HG02885 (cell line): ENCODE measurements around the gene PSMB2.
A peak's percentile ranks its signal among the peaks of the same experiment; 100 is the strongest.
"Not testable (repeated sequence)": the region's sequence is repeated elsewhere in the genome, so short reads cannot be mapped to it uniquely, and the experiment has no call there.

Experiments
- ATAC-seq: cut with Tn5 transposase; IDR thresholded peaks from one replicate; pipeline ENCODE4 v1.9.1; 2021; ENCODE audit warnings: mild to moderate bottlenecking; ENCODE audit not compliant: unreplicated experiment, poor library complexity

Gene PSMB2

GRCh38 chr1:35641233-35641866 lies at the start of gene PSMB2:
PSMB2 (minus strand) TSS chr1:35641526; CDS start chr1:35641432, 94 bp downstream.
- peak; percentile 86 for ATAC-seq

DNA sequence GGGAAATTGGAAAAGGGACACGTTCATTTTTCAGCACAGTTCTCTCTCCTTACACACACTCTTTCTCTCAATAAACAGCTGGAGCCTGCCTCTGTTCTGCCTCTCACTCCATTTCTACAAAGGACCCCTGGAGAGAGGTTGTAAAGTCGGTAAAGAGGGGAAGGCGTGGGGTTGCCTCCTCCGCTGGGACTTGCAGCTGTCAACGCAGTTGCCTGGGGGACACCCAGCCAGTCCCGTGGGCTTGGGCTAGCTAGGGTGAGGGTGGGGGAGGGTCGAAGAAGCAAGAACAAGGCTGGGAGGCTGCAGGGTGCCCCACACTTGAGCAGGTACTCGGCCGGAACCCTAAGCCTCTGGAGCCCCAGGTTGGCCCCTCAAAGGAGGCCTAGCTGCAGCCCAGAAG lies 49.8 kb upstream of the PSMB2 start:
- no peak for ATAC-seq

GRCh38 chr1:35690103-35690502 lies 48.8 kb upstream of the PSMB2 start:
- not testable (repeated sequence) for ATAC-seq

DNA sequence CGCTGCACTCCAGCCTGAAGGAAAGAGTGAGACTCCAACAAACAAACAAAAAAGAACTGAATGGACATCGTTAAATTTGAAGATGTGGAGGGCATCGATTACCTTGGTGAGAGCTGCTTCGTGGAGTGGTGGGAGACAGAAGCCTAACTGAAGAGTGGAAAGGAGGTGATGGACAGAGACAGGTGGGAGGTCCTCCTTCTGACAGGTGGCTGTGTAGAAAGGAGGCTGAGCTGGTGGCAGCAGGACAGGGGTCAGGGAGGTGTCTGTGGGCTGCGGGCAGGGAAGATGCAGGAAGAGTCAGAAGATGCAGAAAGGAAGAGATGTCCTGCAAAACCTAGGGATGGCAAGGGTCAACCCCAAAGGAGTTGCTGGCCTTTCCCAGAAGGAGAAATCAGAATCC lies 46.8 kb upstream of the PSMB2 start:
- ATAC-seq = no peak

DNA sequence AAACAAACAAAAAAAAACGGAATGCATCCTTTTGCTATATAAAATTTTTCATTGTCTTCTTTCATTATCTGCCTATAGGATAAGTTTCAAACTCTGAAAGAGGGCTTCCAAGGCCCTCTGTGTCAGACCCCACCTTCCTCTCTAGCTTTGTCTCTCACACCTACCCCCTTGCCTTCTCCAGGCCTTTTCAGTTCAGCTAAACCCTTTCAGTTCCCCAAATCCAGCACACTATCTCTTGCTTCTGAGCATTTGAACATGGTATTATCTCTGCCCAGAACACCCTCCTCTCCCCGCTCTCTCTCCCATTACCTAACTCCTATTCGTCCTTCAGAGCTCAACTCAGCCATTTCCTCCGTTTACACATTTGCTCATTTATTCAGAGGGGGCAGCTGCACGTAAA lies 41.7 kb upstream of the PSMB2 start:
- no peak for ATAC-seq

DNA sequence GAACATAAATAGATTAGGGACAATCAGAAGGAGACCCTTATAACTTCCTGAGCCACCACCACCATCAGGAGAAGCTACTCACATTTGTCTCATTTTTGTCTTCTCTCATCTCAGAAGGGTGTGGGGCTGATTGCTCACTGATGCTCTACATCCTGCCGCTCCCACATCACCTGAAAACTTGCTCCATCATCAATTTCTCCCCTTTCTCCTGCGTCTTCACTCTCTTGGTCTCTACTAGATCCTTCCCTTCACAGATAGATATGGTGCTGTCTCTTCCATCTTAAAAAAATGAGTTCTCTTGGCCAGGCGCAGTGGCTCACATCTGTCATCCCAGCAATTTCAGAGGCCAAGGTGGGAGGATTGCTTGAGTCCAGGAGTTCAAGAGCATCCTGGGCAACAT lies 38.9 kb upstream of the PSMB2 start:
- no peak for ATAC-seq

- no peak for ATAC-seq
Measured at GRCh38 chr1:35675773-35676172, 34.4 kb upstream of the PSMB2 start.

DNA sequence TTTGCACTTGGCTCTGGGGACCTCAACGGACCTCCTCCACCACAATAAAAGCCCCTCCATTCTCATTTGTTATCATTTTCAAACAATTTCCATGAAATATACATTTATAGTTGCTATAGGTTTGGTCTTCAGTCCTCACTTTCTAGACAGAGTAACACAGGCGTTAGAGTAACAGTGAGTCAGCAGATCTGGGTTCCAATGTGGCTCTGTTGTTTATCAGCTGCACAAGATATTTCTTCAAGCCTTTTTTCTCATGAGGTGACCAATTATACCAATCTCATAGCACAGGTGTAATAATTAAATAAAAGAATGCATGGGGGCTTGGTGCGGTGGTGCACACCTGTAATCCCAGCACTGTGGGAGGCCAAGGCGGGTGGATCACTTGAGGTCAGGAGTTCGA lies 32.8 kb upstream of the PSMB2 start:
- ATAC-seq = no peak

GRCh38 chr1:35672116-35672515 lies 30.8 kb upstream of the PSMB2 start:
- no peak for ATAC-seq

GRCh38 chr1:35668506-35668905 lies 27.2 kb upstream of the PSMB2 start:
- ATAC-seq = no peak

DNA sequence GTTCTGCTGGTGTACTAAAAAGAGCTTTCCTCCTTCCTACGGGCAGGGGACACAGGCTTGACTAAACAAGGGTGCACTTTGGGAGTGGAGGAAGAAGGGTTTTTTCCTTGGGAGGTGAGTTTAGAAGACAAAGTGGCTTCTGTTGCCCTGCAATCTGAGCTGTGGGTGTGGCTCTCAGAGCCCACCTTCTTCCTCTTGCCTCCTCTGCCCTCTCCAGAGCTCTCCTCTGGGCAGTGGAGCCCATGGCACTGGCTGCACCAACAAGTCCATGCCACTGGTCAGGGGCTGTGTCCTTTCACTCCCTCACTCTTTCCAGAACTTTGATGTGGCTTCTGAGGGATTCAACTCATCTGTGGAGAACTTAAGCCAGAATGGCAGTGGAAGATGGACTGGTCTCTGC lies 25.6 kb upstream of the PSMB2 start:
- ATAC-seq = no peak

GRCh38 chr1:35666216-35666615 lies 24.9 kb upstream of the PSMB2 start:
- ATAC-seq = no peak

DNA sequence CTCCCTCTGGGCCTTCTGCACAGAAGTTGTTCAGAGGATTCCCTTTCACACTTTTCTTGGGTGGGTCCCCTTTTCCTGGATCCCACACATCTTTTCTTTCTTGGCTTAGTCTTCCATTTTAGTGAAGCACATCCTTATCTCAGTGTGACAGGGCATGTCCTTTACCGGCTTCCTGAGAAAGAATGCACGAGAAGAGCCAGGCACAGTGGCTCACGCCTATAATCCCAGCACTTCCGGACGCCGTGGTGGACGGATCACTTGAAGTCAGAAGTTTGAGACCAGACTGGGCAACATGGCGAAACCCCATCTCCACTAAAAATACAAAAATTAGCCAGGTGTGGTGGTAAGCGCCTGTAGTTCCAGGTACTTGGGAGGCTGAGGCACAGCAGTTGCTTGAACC lies 22.1 kb upstream of the PSMB2 start:
- ATAC-seq = no peak

- ATAC-seq = no peak
Measured at GRCh38 chr1:35661474-35661795, 20.1 kb upstream of the PSMB2 start.

DNA sequence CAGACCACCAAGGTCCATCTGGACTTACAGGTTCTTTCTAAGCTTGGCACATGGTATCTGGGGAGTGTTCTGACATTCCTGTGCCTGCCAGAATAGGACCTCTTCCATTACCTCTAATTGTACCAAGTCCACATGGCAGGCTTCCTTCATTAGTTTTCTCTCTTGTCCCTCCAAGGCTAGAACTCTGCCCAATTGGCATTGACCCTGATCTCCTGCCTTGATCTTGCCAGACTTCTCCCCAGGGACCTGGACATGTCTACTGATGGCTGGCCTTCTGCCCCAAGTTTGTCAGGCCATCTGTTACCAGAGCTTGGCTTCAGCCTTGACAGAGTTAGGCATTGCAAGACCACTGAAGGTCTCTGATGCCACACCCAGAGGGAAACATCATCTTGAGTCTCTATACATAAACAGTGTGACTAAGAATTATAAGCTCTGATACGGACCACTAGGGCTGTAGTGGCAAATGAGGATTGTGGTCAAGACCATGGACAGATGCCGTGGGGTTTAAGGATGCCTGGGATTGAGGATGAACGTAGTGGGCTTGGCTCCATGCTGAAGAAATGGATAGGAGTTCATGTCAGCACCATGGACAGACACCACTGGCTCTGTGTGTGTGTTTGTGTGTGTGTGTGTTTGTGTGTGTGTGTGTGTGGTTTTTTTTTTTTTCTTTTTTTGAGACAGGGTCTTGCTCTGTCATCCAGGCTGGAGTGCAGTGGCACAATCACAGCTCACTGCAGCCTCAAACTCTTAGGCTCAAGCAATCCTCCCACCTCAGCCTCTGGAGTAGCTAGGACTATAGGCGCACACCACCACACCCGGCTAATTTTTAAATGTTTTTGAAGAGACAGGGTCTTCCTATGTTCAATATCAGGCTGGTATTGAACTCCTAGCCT lies 19.5 kb upstream of the PSMB2 start:
- ATAC-seq = no peak

DNA sequence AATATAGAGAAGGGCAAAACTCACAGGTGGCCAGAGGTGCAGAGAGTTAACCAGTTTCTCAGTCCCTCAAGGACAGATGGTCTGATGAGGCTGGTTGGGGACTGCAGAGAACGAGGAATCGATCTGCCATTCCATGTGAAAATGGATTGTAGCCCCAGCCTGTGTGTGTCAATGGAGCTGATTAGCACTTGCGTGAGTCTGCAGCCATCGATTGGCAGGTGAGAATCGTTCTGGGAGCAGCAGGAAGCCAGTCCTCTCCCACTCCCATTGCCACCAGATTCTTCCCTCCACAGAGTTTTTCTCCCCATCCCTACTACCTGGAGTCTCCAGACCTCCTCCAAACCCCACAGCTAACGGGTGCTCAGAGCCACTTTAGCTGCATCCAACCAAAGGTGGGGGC lies 18.3 kb upstream of the PSMB2 start:
- no peak for ATAC-seq

DNA sequence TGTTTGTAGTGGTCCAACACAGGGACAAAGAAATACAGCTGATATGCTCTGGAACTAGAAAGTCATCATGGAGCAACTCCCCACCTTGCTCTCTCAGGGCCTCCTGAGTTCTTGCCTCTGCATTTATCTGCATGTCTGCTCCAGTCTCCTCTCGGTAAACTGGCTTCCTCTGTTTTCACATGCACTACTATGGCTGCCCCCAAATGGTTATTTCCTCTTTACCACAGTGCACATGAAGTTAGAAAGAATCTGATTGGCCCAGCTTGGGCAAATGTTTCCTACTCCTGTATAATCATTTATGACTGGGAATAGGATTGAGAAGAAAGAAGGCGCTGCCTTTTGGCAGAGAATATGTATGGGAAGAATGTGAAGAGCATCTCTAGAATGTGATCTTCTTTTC lies 16.5 kb upstream of the PSMB2 start:
- no peak for ATAC-seq

- ATAC-seq = no peak
Measured at GRCh38 chr1:35656863-35657232, 15.5 kb upstream of the PSMB2 start.

- no peak for ATAC-seq
Measured at GRCh38 chr1:35656148-35656862, 15.0 kb upstream of the PSMB2 start.

- ATAC-seq = no peak
Measured at GRCh38 chr1:35655196-35655595, 13.9 kb upstream of the PSMB2 start.

DNA sequence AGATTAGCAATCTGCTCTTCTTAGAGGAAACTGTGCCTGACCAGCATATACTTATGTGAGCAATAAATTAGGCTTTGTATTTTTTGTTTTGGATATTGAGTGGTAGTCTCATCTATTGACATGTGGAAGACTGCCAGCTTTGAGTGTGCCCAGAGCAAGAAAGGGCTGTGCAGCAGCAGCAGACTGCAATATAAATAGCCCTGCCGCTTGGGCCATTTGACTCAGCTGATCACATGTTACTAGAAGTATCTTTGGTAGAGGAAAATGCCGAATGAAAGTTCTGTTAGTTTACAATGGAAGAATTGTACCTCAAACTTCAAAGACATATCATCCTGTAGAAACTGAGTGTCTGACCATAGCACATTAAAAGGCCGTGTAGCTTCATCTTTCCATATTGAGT lies 9.1 kb upstream of the PSMB2 start:
- no peak for ATAC-seq
